Smooth muscle cell (in vitro differentiated cells): ENCODE results near the gene SOX9. TPM values are rescaled to one million over a fixed set of nuclear protein-coding genes. Genes with fewer than 3 reads are reported as not detected.

Source experiments
- DNase-seq: peaks from one replicate; lab custom pipeline; 2025; ENCODE audit not compliant: unreplicated experiment; lab: John Stamatoyannopoulos, UW
- H2AFZ ChIP-seq: fragments of 200-600 bp; sonication (generic); 2 replicates; pipeline ENCODE4 v1.6.0; 2016; ENCODE audit warnings: antibody characterized with exemption, low read depth, mild to moderate bottlenecking
- H3F3A ChIP-seq: fragments of 200-600 bp; sonication (generic); 2 replicates; pipeline ENCODE4 v1.6.0; 2017; ENCODE audit warnings: antibody characterized with exemption, low read depth
- H3K27ac ChIP-seq: fragments of 200-600 bp; sonication (generic); 2 replicates; pipeline ENCODE4 v1.5.1; 2016; ENCODE audit warnings: low read depth, mild to moderate bottlenecking
- H3K27me3 ChIP-seq: fragments of 200-600 bp; sonication (generic); 2 replicates; pipeline ENCODE4 v1.6.1; 2016; ENCODE audit warnings: low read depth, mild to moderate bottlenecking
- H3K36me3 ChIP-seq: fragments of 200-600 bp; sonication (generic); 2 replicates; pipeline ENCODE4 v1.5.1; 2016; ENCODE audit warnings: low read depth
- H3K4me1 ChIP-seq: fragments of 200-600 bp; sonication (generic); 2 replicates; pipeline ENCODE4 v1.5.1; 2016; ENCODE audit warnings: low read depth
- H3K4me2 ChIP-seq: fragments of 200-600 bp; sonication (generic); 2 replicates; pipeline ENCODE4 v1.6.0; 2016; ENCODE audit warnings: mild to moderate bottlenecking
- H3K4me3 ChIP-seq: fragments of 200-600 bp; sonication (generic); 2 replicates; pipeline ENCODE4 v1.5.1; 2016; ENCODE audit warnings: mild to moderate bottlenecking
- H3K79me2 ChIP-seq: fragments of 200-600 bp; sonication (generic); 2 replicates; pipeline ENCODE4 v1.6.0; 2016; ENCODE audit warnings: low read depth, mild to moderate bottlenecking
- H3K9ac ChIP-seq: fragments of 200-600 bp; sonication (generic); 2 replicates; pipeline ENCODE4 v1.6.0; 2016; ENCODE audit warnings: low read depth
- H3K9me3 ChIP-seq: fragments of 200-600 bp; sonication (generic); replicated peaks from 2 replicates; pipeline ENCODE4 v1.5.1; 2016; ENCODE audit warnings: low read depth
- H4K20me1 ChIP-seq: fragments of 200-600 bp; sonication (generic); 2 replicates; pipeline ENCODE4 v1.6.0; 2016; ENCODE audit warnings: low read depth
- CTCF ChIP-seq: fragments of 200-600 bp; sonication (generic); IDR thresholded peaks from 2 replicates; pipeline ENCODE4 v1.5.1; 2017; ENCODE audit warnings: borderline replicate concordance, mild to moderate bottlenecking, antibody characterized with exemption; ENCODE audit not compliant: insufficient read depth, poor library complexity, severe bottlenecking
- WGBS: methylation state at CpG from one replicate; pipeline ENCODE4 v1.1.7; 2016; ENCODE audit warnings: low lambda C conversion rate; 5-methylcytosine and 5-hydroxymethylcytosine counted together
- polyA plus RNA-seq: library from polyadenylated mRNA; unstranded; fragments of >200 nt; fragmentation: Nextera tagmentation; extraction: Ambion mirVana; gene quantifications from 2 replicates; pipeline ENCODE4 v1.2.1, GENCODE V29; 2016
- total RNA-seq: library from RNA; depleted of rRNA; stranded (reverse); fragments of >200 nt; gene quantifications from 2 replicates; pipeline ENCODE4 v1.2.3, GENCODE V29; 2014

The SOX9 gene
- total and polyA plus RNA-seq, 2 experiments from 2014 or later: 19.8 to 26.6 TPM

GRCh38 chr17:72134608-72135394 lies 14.0 kb downstream of the SOX9 start:
- H3K4me1 ChIP-seq: no peaks in the 10 kb centered on the region
- H3K36me3 ChIP-seq: no peaks in the 10 kb centered on the region
- no peaks in the 10 kb centered on the region for H3K27me3 ChIP-seq
- H3K79me2 ChIP-seq: no peaks in the 10 kb centered on the region
- H2AFZ ChIP-seq: no peak overlapping the region
- DNase-seq: no peak
- H3K4me2 ChIP-seq: no peak overlapping the region
- H3K4me3 ChIP-seq: no peak overlapping the region
- TF ChIP-seq CTCF: no peak
- H3F3A ChIP-seq: no peaks in the 10 kb centered on the region
- no peak overlapping the region for H3K27ac ChIP-seq
- H3K9ac ChIP-seq: no peak overlapping the region
- H4K20me1 ChIP-seq: no peaks in the 10 kb centered on the region
- 83% methylated on average over 7 of the region's 7 CpGs for WGBS
- no peaks in the 10 kb centered on the region for H3K9me3 ChIP-seq

GRCh38 chr17:72135546-72136325 lies 14.9 kb downstream of the SOX9 start:
- Histone ChIP-seq H4K20me1 (no peaks in the 10 kb centered on the region), H3K9me3 (no peaks in the 10 kb centered on the region), H2AFZ (no peak overlapping the region), H3K36me3 (no peaks in the 10 kb centered on the region), H3K9ac (no peak overlapping the region), H3K4me3 (no peak overlapping the region), H3K27me3 (no peaks in the 10 kb centered on the region), H3K4me1 (no peaks in the 10 kb centered on the region), H3K4me2 (no peak overlapping the region), H3F3A (no peaks in the 10 kb centered on the region), H3K27ac (no peak overlapping the region), H3K79me2 (no peaks in the 10 kb centered on the region)
- no peak for TF ChIP-seq CTCF
- DNase-seq: no peak
- 95% methylated on average over 5 of the region's 5 CpGs for WGBS

- Histone ChIP-seq H3F3A (no peaks in the 10 kb centered on the region), H2AFZ (no peak overlapping the region), H3K79me2 (no peaks in the 10 kb centered on the region), H3K27me3 (no peaks in the 10 kb centered on the region), H3K9ac (no peak overlapping the region), H4K20me1 (no peaks in the 10 kb centered on the region), H3K4me1 (no peaks in the 10 kb centered on the region), H3K27ac (no peak overlapping the region), H3K9me3 (no peaks in the 10 kb centered on the region), H3K4me2 (no peak overlapping the region), H3K36me3 (no peaks in the 10 kb centered on the region), H3K4me3 (no peak overlapping the region)
- no peak for TF ChIP-seq CTCF
- no peak for DNase-seq
- WGBS: 88% methylated on average over 5 of the region's 5 CpGs
Measured at GRCh38 chr17:72136692-72137091, 15.9 kb downstream of the SOX9 start.
